Measurements from ENCODE around the gene SLC35G2.
"Not testable (repeated sequence)": the region's sequence is repeated elsewhere in the genome, so short reads cannot be mapped to it uniquely, and the experiment has no call there.

Gene SLC35G2

GRCh38 chr3:136789976-136790375 lies 28.9 kb upstream of the SLC35G2 start:
- no peak overlapping the region for H3K27ac ChIP-seq (ENCODE audit: insufficient read depth in 1 of 2, low read depth in 1 of 2, low read length in 2 of 2, poor library complexity in 1 of 2, severe bottlenecking in 2 of 2)
- no peaks in the 10 kb centered on the region for H3K27me3 ChIP-seq (replicated peaks in 2 of 5; ENCODE audit: control insufficient read depth in 4 of 5, insufficient read depth in 5 of 5, low read length in 4 of 5)
- no peak overlapping the region for H3K4me3 ChIP-seq (ENCODE audit: control insufficient read depth in 1 of 7, extremely low read depth in 1 of 7, insufficient read depth in 4 of 7, low read depth in 2 of 7, low read length in 6 of 7)
- CTCF ChIA-PET = interaction anchor here (0.7 to 1.2 kb wide), 2 partner anchors 8 to 28 kb away, joined by 3 read pairs; no protein-coding TSS in a partner anchor
- H3K9me3 ChIP-seq (ENCODE audit: control extremely low read depth in 1 of 5, control insufficient read depth in 4 of 5, insufficient read depth in 2 of 5, low read depth in 1 of 5, low read length in 4 of 5) = no peaks in the 10 kb centered on the region
- POLR2A ChIA-PET = no interaction called here
- no peak for DNase-seq
- no peaks in the 10 kb centered on the region for H3K36me3 ChIP-seq (ENCODE audit: control insufficient read depth in 4 of 4, insufficient read depth in 4 of 4, low read length in 3 of 4)
- no CpG with 5 or more reads among the region's 1 CpG for WGBS (ENCODE audit: insufficient coverage)
- peaks cover 13 to 44% (median 24%) of the 10 kb centered on the region in 4 experiments for H3K4me1 ChIP-seq (ENCODE audit: control extremely low read depth in 1 of 4, control insufficient read depth in 4 of 4, insufficient read depth in 4 of 4, low read length in 3 of 4)

- Histone ChIP-seq H3K36me3 (ENCODE audit: control insufficient read depth in 4 of 4, insufficient read depth in 4 of 4, low read length in 3 of 4) (no peaks in the 10 kb centered on the region), H3K4me3 (ENCODE audit: control insufficient read depth in 1 of 7, extremely low read depth in 1 of 7, insufficient read depth in 4 of 7, low read depth in 2 of 7, low read length in 6 of 7) (no peak overlapping the region), H3K27ac (ENCODE audit: insufficient read depth in 1 of 2, low read depth in 1 of 2, low read length in 2 of 2, poor library complexity in 1 of 2, severe bottlenecking in 2 of 2) (no peak overlapping the region), H3K9me3 (ENCODE audit: control extremely low read depth in 1 of 5, control insufficient read depth in 4 of 5, insufficient read depth in 2 of 5, low read depth in 1 of 5, low read length in 4 of 5) (no peaks in the 10 kb centered on the region), H3K4me1 (ENCODE audit: control extremely low read depth in 1 of 4, control insufficient read depth in 4 of 4, insufficient read depth in 4 of 4, low read length in 3 of 4) (peaks cover 13 to 49% (median 24%) of the 10 kb centered on the region in 4 experiments), H3K27me3 (replicated peaks in 2 of 5; ENCODE audit: control insufficient read depth in 4 of 5, insufficient read depth in 5 of 5, low read length in 4 of 5) (no peaks in the 10 kb centered on the region)
- CTCF ChIA-PET = interaction anchor here (1.5 kb wide), 1 partner anchor 15 kb away, joined by 4 read pairs; no protein-coding TSS in a partner anchor
- POLR2A ChIA-PET = no interaction called here
- no peak for DNase-seq
- 100% methylated on average over 3 of the region's 3 CpGs for WGBS (ENCODE audit: insufficient coverage)
Measured at GRCh38 chr3:136790786-136791185, 28.1 kb upstream of the SLC35G2 start.

GRCh38 chr3:136792556-136793330 lies 26.2 kb upstream of the SLC35G2 start:
- no peaks in the 10 kb centered on the region for H3K9me3 ChIP-seq (ENCODE audit: control extremely low read depth in 1 of 5, control insufficient read depth in 4 of 5, insufficient read depth in 2 of 5, low read depth in 1 of 5, low read length in 4 of 5)
- H3K4me3 ChIP-seq (ENCODE audit: control insufficient read depth in 1 of 7, extremely low read depth in 1 of 7, insufficient read depth in 4 of 7, low read depth in 2 of 7, low read length in 6 of 7) = no peak overlapping the region
- H3K36me3 ChIP-seq (ENCODE audit: control insufficient read depth in 4 of 4, insufficient read depth in 4 of 4, low read length in 3 of 4) = no peaks in the 10 kb centered on the region
- POLR2A ChIA-PET = interaction anchor here (0.6 kb wide), 1 partner anchor 184 kb away, joined by 4 read pairs; no protein-coding TSS in a partner anchor
- H3K27me3 ChIP-seq (replicated peaks in 2 of 5; ENCODE audit: control insufficient read depth in 4 of 5, insufficient read depth in 5 of 5, low read length in 4 of 5) = no peaks in the 10 kb centered on the region
- peak in 2 of 3 donors; percentile 32 to 39 for DNase-seq
- CTCF ChIA-PET = interaction anchor here (0.6 to 1.2 kb wide), 5 partner anchors 8 to 147 kb away, joined by 3 read pairs; no protein-coding TSS in a partner anchor
- no peak overlapping the region for H3K27ac ChIP-seq (ENCODE audit: insufficient read depth in 1 of 2, low read depth in 1 of 2, low read length in 2 of 2, poor library complexity in 1 of 2, severe bottlenecking in 2 of 2)
- WGBS (ENCODE audit: insufficient coverage) = no CpG with 5 or more reads among the region's 4 CpGs
- peaks cover 0 to 31% (median 12%) of the 10 kb centered on the region in 4 experiments for H3K4me1 ChIP-seq (ENCODE audit: control extremely low read depth in 1 of 4, control insufficient read depth in 4 of 4, insufficient read depth in 4 of 4, low read length in 3 of 4)

- not testable (repeated sequence) for DNase-seq; H3K4me3 ChIP-seq (ENCODE audit: control insufficient read depth in 1 of 7, extremely low read depth in 1 of 7, insufficient read depth in 4 of 7, low read depth in 2 of 7, low read length in 6 of 7); H3K9me3 ChIP-seq (ENCODE audit: control extremely low read depth in 1 of 5, control insufficient read depth in 4 of 5, insufficient read depth in 2 of 5, low read depth in 1 of 5, low read length in 4 of 5); H3K27ac ChIP-seq (ENCODE audit: insufficient read depth in 1 of 2, low read depth in 1 of 2, low read length in 2 of 2, poor library complexity in 1 of 2, severe bottlenecking in 2 of 2); H3K36me3 ChIP-seq (ENCODE audit: control insufficient read depth in 4 of 4, insufficient read depth in 4 of 4, low read length in 3 of 4); H3K27me3 ChIP-seq (replicated peaks in 2 of 5; ENCODE audit: control insufficient read depth in 4 of 5, insufficient read depth in 5 of 5, low read length in 4 of 5)
- H3K4me1 ChIP-seq (ENCODE audit: control extremely low read depth in 1 of 4, control insufficient read depth in 4 of 4, insufficient read depth in 4 of 4, low read length in 3 of 4) = peaks cover 0 to 22% (median 4%) of the 10 kb centered on the region in 4 experiments
- CTCF ChIA-PET = interaction anchor here (0.9 to 1.4 kb wide), 3 partner anchors 9 to 31 kb away, joined by 3 read pairs; no protein-coding TSS in a partner anchor
- WGBS (ENCODE audit: insufficient coverage) = 100% methylated on average over 9 of the region's 10 CpGs
- POLR2A ChIA-PET = interaction anchor here (0.6 kb wide), 1 partner anchor 83 kb away, joined by 3 read pairs; no protein-coding TSS in a partner anchor
Measured at GRCh38 chr3:136801146-136801545, 17.8 kb upstream of the SLC35G2 start.

GRCh38 chr3:136802481-136802996 lies 16.4 kb upstream of the SLC35G2 start:
- CTCF ChIA-PET = interaction anchor here (1.4 kb wide), 1 partner anchor 14 kb away, joined by 3 read pairs; no protein-coding TSS in a partner anchor
- Histone ChIP-seq H3K4me3 (ENCODE audit: control insufficient read depth in 1 of 7, extremely low read depth in 1 of 7, insufficient read depth in 4 of 7, low read depth in 2 of 7, low read length in 6 of 7) (no peak overlapping the region), H3K4me1 (ENCODE audit: control extremely low read depth in 1 of 4, control insufficient read depth in 4 of 4, insufficient read depth in 4 of 4, low read length in 3 of 4) (peaks cover 0 to 22% (median 4%) of the 10 kb centered on the region in 4 experiments), H3K27me3 (replicated peaks in 2 of 5; ENCODE audit: control insufficient read depth in 4 of 5, insufficient read depth in 5 of 5, low read length in 4 of 5) (no peaks in the 10 kb centered on the region), H3K27ac (ENCODE audit: insufficient read depth in 1 of 2, low read depth in 1 of 2, low read length in 2 of 2, poor library complexity in 1 of 2, severe bottlenecking in 2 of 2) (no peak overlapping the region), H3K9me3 (ENCODE audit: control extremely low read depth in 1 of 5, control insufficient read depth in 4 of 5, insufficient read depth in 2 of 5, low read depth in 1 of 5, low read length in 4 of 5) (no peaks in the 10 kb centered on the region), H3K36me3 (ENCODE audit: control insufficient read depth in 4 of 4, insufficient read depth in 4 of 4, low read length in 3 of 4) (no peaks in the 10 kb centered on the region)
- peak in 2 of 3 donors; percentile 24 to 48 for DNase-seq
- POLR2A ChIA-PET = no interaction called here
- 19% methylated on average over 3 of the region's 5 CpGs for WGBS (ENCODE audit: insufficient coverage)

GRCh38 chr3:136804141-136804540 lies 14.8 kb upstream of the SLC35G2 start:
- CTCF ChIA-PET = interaction anchor here (0.9 to 1.5 kb wide), 3 partner anchors 12 to 35 kb away, joined by 3 to 4 read pairs (median 3); no protein-coding TSS in a partner anchor
- Histone ChIP-seq H3K27me3 (replicated peaks in 2 of 5; ENCODE audit: control insufficient read depth in 4 of 5, insufficient read depth in 5 of 5, low read length in 4 of 5) (no peaks in the 10 kb centered on the region), H3K36me3 (ENCODE audit: control insufficient read depth in 4 of 4, insufficient read depth in 4 of 4, low read length in 3 of 4) (no peaks in the 10 kb centered on the region), H3K9me3 (ENCODE audit: control extremely low read depth in 1 of 5, control insufficient read depth in 4 of 5, insufficient read depth in 2 of 5, low read depth in 1 of 5, low read length in 4 of 5) (no peaks in the 10 kb centered on the region), H3K4me3 (ENCODE audit: control insufficient read depth in 1 of 7, extremely low read depth in 1 of 7, insufficient read depth in 4 of 7, low read depth in 2 of 7, low read length in 6 of 7) (no peak overlapping the region), H3K27ac (ENCODE audit: insufficient read depth in 1 of 2, low read depth in 1 of 2, low read length in 2 of 2, poor library complexity in 1 of 2, severe bottlenecking in 2 of 2) (no peak overlapping the region), H3K4me1 (ENCODE audit: control extremely low read depth in 1 of 4, control insufficient read depth in 4 of 4, insufficient read depth in 4 of 4, low read length in 3 of 4) (peaks cover 0 to 20% (median 3%) of the 10 kb centered on the region in 4 experiments)
- POLR2A ChIA-PET = no interaction called here
- no peak for DNase-seq
- WGBS (ENCODE audit: insufficient coverage) = 90% methylated on average over 2 of the region's 4 CpGs

- ChIA-PET POLR2A (no interaction called here), CTCF (interaction anchor here (0.9 to 1.5 kb wide), 4 partner anchors 12 to 35 kb away, joined by 3 to 4 read pairs (median 4); no protein-coding TSS in a partner anchor)
- DNase-seq = no peak
- no peak overlapping the region for H3K4me3 ChIP-seq (ENCODE audit: control insufficient read depth in 1 of 7, extremely low read depth in 1 of 7, insufficient read depth in 4 of 7, low read depth in 2 of 7, low read length in 6 of 7)
- H3K4me1 ChIP-seq (ENCODE audit: control extremely low read depth in 1 of 4, control insufficient read depth in 4 of 4, insufficient read depth in 4 of 4, low read length in 3 of 4) = peaks cover 0 to 20% (median 3%) of the 10 kb centered on the region in 4 experiments
- H3K27ac ChIP-seq (ENCODE audit: insufficient read depth in 1 of 2, low read depth in 1 of 2, low read length in 2 of 2, poor library complexity in 1 of 2, severe bottlenecking in 2 of 2) = no peak overlapping the region
- no peaks in the 10 kb centered on the region for H3K27me3 ChIP-seq (replicated peaks in 2 of 5; ENCODE audit: control insufficient read depth in 4 of 5, insufficient read depth in 5 of 5, low read length in 4 of 5)
- H3K36me3 ChIP-seq (ENCODE audit: control insufficient read depth in 4 of 4, insufficient read depth in 4 of 4, low read length in 3 of 4) = no peaks in the 10 kb centered on the region
- H3K9me3 ChIP-seq (ENCODE audit: control extremely low read depth in 1 of 5, control insufficient read depth in 4 of 5, insufficient read depth in 2 of 5, low read depth in 1 of 5, low read length in 4 of 5) = no peaks in the 10 kb centered on the region
Measured at GRCh38 chr3:136804813-136805212, 14.1 kb upstream of the SLC35G2 start.
